Measurements from ENCODE around the gene CDK3. TPM values are rescaled to one million over a fixed set of nuclear protein-coding genes. Genes with fewer than 3 reads are reported as not detected.

Gene CDK3
- total and polyA plus RNA-seq, 4 donors: 1.5 to 6.3 (median 2.6) TPM

DNA sequence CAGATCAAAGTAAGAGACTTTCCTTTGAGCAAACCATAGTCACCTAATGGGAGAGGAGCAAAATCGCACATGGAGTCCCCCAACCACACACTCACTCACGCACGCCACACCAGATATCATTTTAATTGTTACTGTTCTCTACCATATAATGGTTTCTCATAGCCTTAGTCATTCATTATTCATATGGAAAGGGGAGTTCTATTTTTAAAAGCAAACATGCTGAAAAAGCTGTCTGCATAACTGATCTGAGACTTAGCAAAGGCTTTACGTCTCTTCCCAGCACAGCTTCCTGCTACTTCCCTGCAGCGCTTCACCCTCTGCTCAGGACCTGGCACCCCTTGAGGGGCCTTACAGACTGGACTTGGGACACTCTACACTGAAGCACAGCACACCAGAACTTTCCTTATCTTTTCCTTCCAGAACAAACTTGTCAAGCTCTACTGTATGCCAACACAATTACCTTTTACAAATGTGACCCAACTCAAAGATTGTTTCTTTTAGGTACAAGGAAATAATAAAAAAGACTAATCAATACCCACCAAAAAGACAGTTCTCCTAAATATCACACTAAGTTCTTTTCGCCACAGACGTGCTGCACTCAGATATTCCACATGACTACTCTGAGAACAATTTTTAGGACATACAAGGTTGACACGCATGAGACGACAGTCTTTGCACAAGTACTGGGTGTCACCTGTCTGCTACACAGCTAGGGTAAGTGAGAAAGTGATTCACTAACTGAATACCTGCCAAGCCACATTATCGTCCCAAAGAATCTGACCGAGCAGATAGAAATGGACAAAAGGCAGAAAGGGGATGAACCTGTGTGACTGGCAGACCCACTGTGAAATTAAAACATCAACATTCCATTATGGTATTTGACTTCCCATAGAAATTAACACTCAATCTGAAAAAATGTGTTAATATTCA, 50.1 kb downstream of the CDK3 start (continued):
- TF ChIP-seq, protein P1, sequence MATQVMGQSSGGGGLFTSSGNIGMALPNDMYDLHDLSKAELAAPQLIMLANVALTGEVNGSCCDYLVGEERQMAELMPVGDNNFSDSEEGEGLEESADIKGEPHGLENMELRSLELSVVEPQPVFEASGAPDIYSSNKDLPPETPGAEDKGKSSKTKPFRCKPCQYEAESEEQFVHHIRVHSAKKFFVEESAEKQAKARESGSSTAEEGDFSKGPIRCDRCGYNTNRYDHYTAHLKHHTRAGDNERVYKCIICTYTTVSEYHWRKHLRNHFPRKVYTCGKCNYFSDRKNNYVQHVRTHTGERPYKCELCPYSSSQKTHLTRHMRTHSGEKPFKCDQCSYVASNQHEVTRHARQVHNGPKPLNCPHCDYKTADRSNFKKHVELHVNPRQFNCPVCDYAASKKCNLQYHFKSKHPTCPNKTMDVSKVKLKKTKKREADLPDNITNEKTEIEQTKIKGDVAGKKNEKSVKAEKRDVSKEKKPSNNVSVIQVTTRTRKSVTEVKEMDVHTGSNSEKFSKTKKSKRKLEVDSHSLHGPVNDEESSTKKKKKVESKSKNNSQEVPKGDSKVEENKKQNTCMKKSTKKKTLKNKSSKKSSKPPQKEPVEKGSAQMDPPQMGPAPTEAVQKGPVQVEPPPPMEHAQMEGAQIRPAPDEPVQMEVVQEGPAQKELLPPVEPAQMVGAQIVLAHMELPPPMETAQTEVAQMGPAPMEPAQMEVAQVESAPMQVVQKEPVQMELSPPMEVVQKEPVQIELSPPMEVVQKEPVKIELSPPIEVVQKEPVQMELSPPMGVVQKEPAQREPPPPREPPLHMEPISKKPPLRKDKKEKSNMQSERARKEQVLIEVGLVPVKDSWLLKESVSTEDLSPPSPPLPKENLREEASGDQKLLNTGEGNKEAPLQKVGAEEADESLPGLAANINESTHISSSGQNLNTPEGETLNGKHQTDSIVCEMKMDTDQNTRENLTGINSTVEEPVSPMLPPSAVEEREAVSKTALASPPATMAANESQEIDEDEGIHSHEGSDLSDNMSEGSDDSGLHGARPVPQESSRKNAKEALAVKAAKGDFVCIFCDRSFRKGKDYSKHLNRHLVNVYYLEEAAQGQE (IDR thresholded peaks at IDR 0.05): no peak
- no peak for TF ChIP-seq JUND (IDR thresholded peaks at IDR 0.05)
- no peak for TF ChIP-seq HNF4G (IDR thresholded peaks at IDR 0.05)
- TF ChIP-seq EGR1 (IDR thresholded peaks at IDR 0.05; ENCODE audit: low read depth in 2 of 2): no peak
- no peak for TF ChIP-seq HNF4A (conservative IDR thresholded peaks at IDR 0.05)
- TF ChIP-seq, protein P2, sequence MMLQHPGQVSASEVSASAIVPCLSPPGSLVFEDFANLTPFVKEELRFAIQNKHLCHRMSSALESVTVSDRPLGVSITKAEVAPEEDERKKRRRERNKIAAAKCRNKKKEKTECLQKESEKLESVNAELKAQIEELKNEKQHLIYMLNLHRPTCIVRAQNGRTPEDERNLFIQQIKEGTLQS (IDR thresholded peaks at IDR 0.05): no peak

DNA sequence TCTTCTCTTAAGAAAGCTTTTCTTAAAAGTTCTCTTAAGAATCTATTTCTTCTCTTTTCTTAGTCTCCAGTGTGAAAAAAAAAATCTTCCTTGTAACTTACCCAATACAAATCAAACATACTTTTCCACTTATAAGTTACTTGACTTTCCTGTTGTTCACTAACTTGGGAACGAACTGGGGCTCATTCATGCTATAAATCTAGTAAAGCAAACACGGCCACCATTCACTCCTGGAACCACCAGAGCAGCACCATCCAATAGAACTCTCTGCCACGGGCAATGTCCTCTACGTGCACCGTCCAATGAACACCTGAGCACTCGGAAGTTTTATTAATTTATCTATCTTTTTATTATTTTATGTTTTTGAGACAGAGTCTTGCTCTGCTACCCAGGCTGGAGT, 50.9 kb downstream of the CDK3 start:
- Histone ChIP-seq H3K27ac (ENCODE audit: low read depth in 1 of 2, low read length in 2 of 2) (no peak overlapping the region), H3K4me1 (ENCODE audit: control insufficient read depth in 4 of 4, insufficient read depth in 4 of 4, low read length in 3 of 4) (no peaks in the 10 kb centered on the region), H3K36me3 (ENCODE audit: control insufficient read depth in 4 of 4, insufficient read depth in 3 of 4, low read depth in 1 of 4, low read length in 3 of 4) (peaks cover 19 to 77% (median 53%) of the 10 kb centered on the region in 4 donors), H3K9me3 (ENCODE audit: control insufficient read depth in 4 of 4, low read length in 3 of 4) (no peaks in the 10 kb centered on the region), H3K27me3 (ENCODE audit: control insufficient read depth in 4 of 4, insufficient read depth in 4 of 4, low read length in 3 of 4) (no peaks in the 10 kb centered on the region), H3K9ac (ENCODE audit: low read depth in 1 of 2, low read length in 2 of 2) (no peak overlapping the region), H3K4me3 (ENCODE audit: low read depth in 1 of 3, low read length in 3 of 3) (no peak overlapping the region)
- 87% methylated on average over 6 of the region's 6 CpGs for WGBS
- TF ChIP-seq, protein P3, sequence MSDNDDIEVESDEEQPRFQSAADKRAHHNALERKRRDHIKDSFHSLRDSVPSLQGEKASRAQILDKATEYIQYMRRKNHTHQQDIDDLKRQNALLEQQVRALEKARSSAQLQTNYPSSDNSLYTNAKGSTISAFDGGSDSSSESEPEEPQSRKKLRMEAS (IDR thresholded peaks at IDR 0.05): no peak
- TF ChIP-seq FOXA1 (IDR thresholded peaks at IDR 0.05): no peak
- no peak for TF ChIP-seq RAD21 (IDR thresholded peaks at IDR 0.05)
- TF ChIP-seq, protein P1 (IDR thresholded peaks at IDR 0.05): no peak
- TF ChIP-seq EGR1 (IDR thresholded peaks at IDR 0.05; ENCODE audit: low read depth in 2 of 2): no peak
- no peak for DNase-seq (ENCODE audit: low spot score)
